ENCODE measurements around the gene SGF29. TPM values are rescaled to one million over a fixed set of nuclear protein-coding genes. Genes with fewer than 3 reads are reported as not detected.
A peak's percentile ranks its signal among the peaks of the same experiment; 100 is the strongest.

SGF29 gene
- total RNA-seq, 1 donor from 2014 or later: 10.6 TPM

- Histone ChIP-seq H3K4me3 (ENCODE audit: insufficient read depth, low read depth, low read length) (no peak overlapping the region), H3K4me2 (ENCODE audit: low read length) (no peak overlapping the region), H3K79me2 (ENCODE audit: insufficient read depth, low read length) (no peaks in the 10 kb centered on the region), H3K4me1 (ENCODE audit: insufficient read depth, low read length) (no peaks in the 10 kb centered on the region), H3K27me3 (ENCODE audit: insufficient read depth, low read length) (peaks cover 2% of the 10 kb centered on the region), H3K9ac (ENCODE audit: low read length) (no peak overlapping the region), H2AFZ (ENCODE audit: low read depth, low read length) (no peak overlapping the region), H4K20me1 (ENCODE audit: insufficient read depth, low read length) (no peaks in the 10 kb centered on the region), H3K27ac (ENCODE audit: low read depth, low read length) (no peak overlapping the region), H3K9me3 (ENCODE audit: insufficient read depth, low read depth, low read length) (no peaks in the 10 kb centered on the region), H3K36me3 (ENCODE audit: insufficient read depth, low read length) (no peaks in the 10 kb centered on the region)
- Mint-ChIP-seq H3K27me3 (ENCODE audit: low read depth, unreplicated experiment) (peaks cover 10% of the 10 kb centered on the region), H3K4me3 (ENCODE audit: unreplicated experiment) (no peak overlapping the region), H3K4me1 (ENCODE audit: low read depth, unreplicated experiment) (no peaks in the 10 kb centered on the region), H3K27ac (ENCODE audit: unreplicated experiment) (no peak overlapping the region), H3K36me3 (ENCODE audit: low read depth, unreplicated experiment) (no peaks in the 10 kb centered on the region), H3K9me3 (ENCODE audit: unreplicated experiment) (no peaks in the 10 kb centered on the region)
- FAIRE-seq: no peak
- no peak for DNase-seq (ENCODE audit: low read depth)
- no peak for TF ChIP-seq CTCF (IDR thresholded peaks at IDR 0.05; ENCODE audit: insufficient read depth, low read depth, low read length)
- TF ChIP-seq EZH2 (IDR thresholded peaks at IDR 0.05; ENCODE audit: insufficient read depth, low read length): no peak
Observed at GRCh38 chr16:28548306-28548802, 5.4 kb upstream of the SGF29 start.

GRCh38 chr16:28549301-28549899 lies 4.3 kb upstream of the SGF29 start:
- Histone ChIP-seq H3K4me1 (ENCODE audit: insufficient read depth, low read length) (peaks cover 2% of the 10 kb centered on the region), H3K79me2 (ENCODE audit: insufficient read depth, low read length) (peaks cover 2% of the 10 kb centered on the region), H4K20me1 (ENCODE audit: insufficient read depth, low read length) (no peaks in the 10 kb centered on the region), H3K4me2 (ENCODE audit: low read length) (no peak overlapping the region), H3K27me3 (ENCODE audit: insufficient read depth, low read length) (peaks cover 2% of the 10 kb centered on the region), H3K9ac (ENCODE audit: low read length) (no peak overlapping the region), H2AFZ (ENCODE audit: low read depth, low read length) (peak overlapping the region; percentile 24), H3K9me3 (ENCODE audit: insufficient read depth, low read depth, low read length) (no peaks in the 10 kb centered on the region), H3K27ac (ENCODE audit: low read depth, low read length) (no peak overlapping the region), H3K4me3 (ENCODE audit: insufficient read depth, low read depth, low read length) (no peak overlapping the region), H3K36me3 (ENCODE audit: insufficient read depth, low read length) (no peaks in the 10 kb centered on the region)
- Mint-ChIP-seq H3K4me1 (ENCODE audit: low read depth, unreplicated experiment) (no peaks in the 10 kb centered on the region), H3K27me3 (ENCODE audit: low read depth, unreplicated experiment) (peaks cover 10% of the 10 kb centered on the region), H3K27ac (ENCODE audit: unreplicated experiment) (no peak overlapping the region), H3K9me3 (ENCODE audit: unreplicated experiment) (no peaks in the 10 kb centered on the region), H3K4me3 (ENCODE audit: unreplicated experiment) (no peak overlapping the region), H3K36me3 (ENCODE audit: low read depth, unreplicated experiment) (no peaks in the 10 kb centered on the region)
- FAIRE-seq (no peak), DNase-seq (ENCODE audit: low read depth) (no peak)
- TF ChIP-seq EZH2 (IDR thresholded peaks at IDR 0.05; ENCODE audit: insufficient read depth, low read length): no peak
- peak; percentile 54 for TF ChIP-seq CTCF (IDR thresholded peaks at IDR 0.05; ENCODE audit: insufficient read depth, low read depth, low read length)
